GM12874 (cell line): ENCODE data around the gene USP6NL.

Source experiments
- TF ChIP-seq, protein P1 (sequence below): IDR thresholded peaks from 2 replicates; pipeline ENCODE4 v1.5.1; 2011; ENCODE audit warnings: low read depth, mild to moderate bottlenecking, control low read depth, low read length, moderate library complexity; ENCODE audit not compliant: insufficient read depth

USP6NL gene

DNA sequence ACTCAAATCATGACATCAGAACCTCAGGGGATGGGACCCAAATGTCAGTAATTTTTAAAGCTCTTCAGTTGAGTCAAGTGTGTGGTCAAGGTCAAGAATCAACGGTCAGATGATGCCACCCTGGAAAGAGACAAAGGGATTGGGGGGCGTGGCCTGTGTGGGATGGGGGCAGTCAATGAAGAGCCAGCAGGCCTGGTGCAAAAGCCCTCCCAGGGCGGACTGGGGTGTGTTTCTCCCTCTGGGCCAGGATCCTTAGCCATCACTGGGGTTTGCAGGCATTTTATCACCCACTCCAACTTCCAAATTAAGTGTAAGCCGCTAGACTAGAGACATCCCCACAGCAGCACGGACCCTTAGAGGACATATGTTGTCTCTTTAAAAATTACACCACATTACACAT lies 204.7 kb downstream of the USP6NL start:
- TF ChIP-seq, protein P1, sequence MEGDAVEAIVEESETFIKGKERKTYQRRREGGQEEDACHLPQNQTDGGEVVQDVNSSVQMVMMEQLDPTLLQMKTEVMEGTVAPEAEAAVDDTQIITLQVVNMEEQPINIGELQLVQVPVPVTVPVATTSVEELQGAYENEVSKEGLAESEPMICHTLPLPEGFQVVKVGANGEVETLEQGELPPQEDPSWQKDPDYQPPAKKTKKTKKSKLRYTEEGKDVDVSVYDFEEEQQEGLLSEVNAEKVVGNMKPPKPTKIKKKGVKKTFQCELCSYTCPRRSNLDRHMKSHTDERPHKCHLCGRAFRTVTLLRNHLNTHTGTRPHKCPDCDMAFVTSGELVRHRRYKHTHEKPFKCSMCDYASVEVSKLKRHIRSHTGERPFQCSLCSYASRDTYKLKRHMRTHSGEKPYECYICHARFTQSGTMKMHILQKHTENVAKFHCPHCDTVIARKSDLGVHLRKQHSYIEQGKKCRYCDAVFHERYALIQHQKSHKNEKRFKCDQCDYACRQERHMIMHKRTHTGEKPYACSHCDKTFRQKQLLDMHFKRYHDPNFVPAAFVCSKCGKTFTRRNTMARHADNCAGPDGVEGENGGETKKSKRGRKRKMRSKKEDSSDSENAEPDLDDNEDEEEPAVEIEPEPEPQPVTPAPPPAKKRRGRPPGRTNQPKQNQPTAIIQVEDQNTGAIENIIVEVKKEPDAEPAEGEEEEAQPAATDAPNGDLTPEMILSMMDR = no peak

DNA sequence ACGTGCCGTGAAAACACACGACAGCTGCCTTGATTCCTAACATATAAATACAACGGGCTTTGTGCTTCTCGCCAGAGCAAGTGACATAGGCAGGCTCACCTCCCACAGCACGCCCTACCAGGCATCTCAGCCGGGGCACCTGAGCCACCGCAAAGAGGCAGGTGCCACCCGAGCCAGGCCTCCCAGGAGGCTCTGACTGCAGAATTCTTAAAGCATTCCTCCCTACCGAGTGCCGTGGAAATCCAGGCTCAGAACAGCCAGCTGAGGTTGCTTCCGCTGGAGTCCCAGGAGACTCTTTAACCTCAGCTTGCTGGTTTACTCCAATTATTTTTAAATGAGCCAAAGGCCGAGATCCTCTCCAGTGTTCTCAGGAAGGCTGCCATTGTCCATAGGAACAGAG lies 206.5 kb downstream of the USP6NL start:
- TF ChIP-seq, protein P1 = no peak
